Measurements from ENCODE around the gene FOXN1. TPM values are rescaled to one million over a fixed set of nuclear protein-coding genes. Genes with fewer than 3 reads are reported as not detected.

Gene FOXN1
- total RNA-seq, 1 experiment from 2014 or later: not detected

DNA sequence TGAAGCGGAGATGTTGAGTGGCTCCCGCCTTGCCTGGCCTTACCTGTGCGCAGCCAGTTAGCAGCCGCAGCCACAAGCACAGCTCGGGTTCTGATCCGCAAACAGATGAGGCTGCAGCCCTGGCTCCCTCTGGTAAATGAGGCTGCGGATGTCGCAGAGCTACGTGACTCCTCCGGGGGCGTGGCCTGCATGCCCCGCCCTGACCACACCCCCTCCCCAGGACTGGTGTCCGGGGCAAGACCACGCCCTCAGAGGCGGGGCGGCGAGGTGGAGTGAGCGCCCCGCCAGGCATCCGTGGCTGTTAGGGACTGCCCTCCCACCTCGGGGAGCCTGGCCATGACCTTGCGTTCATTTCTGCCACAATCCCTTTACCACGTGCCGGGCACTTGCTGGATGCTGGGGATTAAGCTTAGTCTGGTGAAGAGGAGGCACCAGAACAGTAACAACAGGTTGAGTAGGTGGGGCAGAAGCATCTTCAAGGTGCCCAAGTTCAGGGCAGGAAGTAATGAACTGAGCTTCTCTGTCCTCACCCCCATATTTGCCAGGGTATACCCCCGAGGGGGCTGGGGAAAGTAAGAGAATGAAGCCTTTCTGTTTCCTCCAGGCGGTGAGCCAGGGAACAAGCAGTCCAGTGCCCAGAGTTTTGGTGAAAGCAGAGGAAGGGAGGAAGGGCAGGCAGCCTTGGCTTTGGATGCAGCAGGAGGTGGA, 70.8 kb downstream of the FOXN1 start, which contains the start of gene ALDOC:
Gene ALDOC, minus strand, starts transcription at position 138 of the 708 bp plus-strand sequence. CDS start 1,363 bp downstream, outside the sequence.
- H3K9me2 ChIP-seq (replicated peaks; ENCODE audit: low read length): no peaks in the 10 kb centered on the region
- peak; percentile 93 for ATAC-seq
- no peaks in the 10 kb centered on the region for H4K20me1 ChIP-seq (ENCODE audit: low read length)
- POLR2A ChIA-PET (ENCODE audit: unreplicated experiment): no interaction called here
- intact Hi-C loops (cut with micrococcal nuclease): no loop called here
- no TSS peak for BruUV-seq (replicated peaks)
- H3K9ac ChIP-seq (ENCODE audit: low read length): no peak within 1 kb of the TSS
- H3K4me1 ChIP-seq (ENCODE audit: insufficient read depth, low read length): peaks cover 10% of the 10 kb centered on the region; the same call in 1 of the 2 replicates
- CTCF ChIA-PET: interaction anchor here (1.0 kb wide), 1 partner anchor 25 kb away, joined by 3 read pairs; no protein-coding TSS in a partner anchor
- peaks cover 7% of the 10 kb centered on the region; the same call in 1 of the 2 replicates for H3K36me3 ChIP-seq (ENCODE audit: low read depth, low read length)
- no peaks in the 10 kb centered on the region for H3K27me3 ChIP-seq (ENCODE audit: low read length)
- 0 out of 2 replicates have a peak within 1 kb of the TSS, but pooled peaks have one; percentile 35 for H2AFZ ChIP-seq (ENCODE audit: low read length)
- peak within 1 kb of the TSS; percentile 10; the same call in 1 of the 2 replicates for H3K4me2 ChIP-seq (ENCODE audit: low read length)
- H3K9me3 ChIP-seq (ENCODE audit: low read length): no peaks in the 10 kb centered on the region
- peak; percentile 93 for DNase-seq
- H3K4me3 ChIP-seq (ENCODE audit: low read length): no peak within 1 kb of the TSS
- no peak within 1 kb of the TSS for H3K27ac ChIP-seq (ENCODE audit: low read length)
- H3K79me2 ChIP-seq (ENCODE audit: low read length): no peaks in the 10 kb centered on the region
- H3F3A ChIP-seq (ENCODE audit: low read length, unreplicated experiment): no peaks in the 10 kb centered on the region
- TF ChIP-seq EZH2 (IDR thresholded peaks at IDR 0.05; ENCODE audit: low read length, unreplicated experiment) (no peak), EZH2phosphoT487 (IDR thresholded peaks at IDR 0.05; ENCODE audit: borderline replicate concordance, low read length) (no peak)
- TF ChIP-seq, protein P1, sequence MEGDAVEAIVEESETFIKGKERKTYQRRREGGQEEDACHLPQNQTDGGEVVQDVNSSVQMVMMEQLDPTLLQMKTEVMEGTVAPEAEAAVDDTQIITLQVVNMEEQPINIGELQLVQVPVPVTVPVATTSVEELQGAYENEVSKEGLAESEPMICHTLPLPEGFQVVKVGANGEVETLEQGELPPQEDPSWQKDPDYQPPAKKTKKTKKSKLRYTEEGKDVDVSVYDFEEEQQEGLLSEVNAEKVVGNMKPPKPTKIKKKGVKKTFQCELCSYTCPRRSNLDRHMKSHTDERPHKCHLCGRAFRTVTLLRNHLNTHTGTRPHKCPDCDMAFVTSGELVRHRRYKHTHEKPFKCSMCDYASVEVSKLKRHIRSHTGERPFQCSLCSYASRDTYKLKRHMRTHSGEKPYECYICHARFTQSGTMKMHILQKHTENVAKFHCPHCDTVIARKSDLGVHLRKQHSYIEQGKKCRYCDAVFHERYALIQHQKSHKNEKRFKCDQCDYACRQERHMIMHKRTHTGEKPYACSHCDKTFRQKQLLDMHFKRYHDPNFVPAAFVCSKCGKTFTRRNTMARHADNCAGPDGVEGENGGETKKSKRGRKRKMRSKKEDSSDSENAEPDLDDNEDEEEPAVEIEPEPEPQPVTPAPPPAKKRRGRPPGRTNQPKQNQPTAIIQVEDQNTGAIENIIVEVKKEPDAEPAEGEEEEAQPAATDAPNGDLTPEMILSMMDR (conservative IDR thresholded peaks at IDR 0.05; ENCODE audit: low read depth, low read length): no peak

DNA sequence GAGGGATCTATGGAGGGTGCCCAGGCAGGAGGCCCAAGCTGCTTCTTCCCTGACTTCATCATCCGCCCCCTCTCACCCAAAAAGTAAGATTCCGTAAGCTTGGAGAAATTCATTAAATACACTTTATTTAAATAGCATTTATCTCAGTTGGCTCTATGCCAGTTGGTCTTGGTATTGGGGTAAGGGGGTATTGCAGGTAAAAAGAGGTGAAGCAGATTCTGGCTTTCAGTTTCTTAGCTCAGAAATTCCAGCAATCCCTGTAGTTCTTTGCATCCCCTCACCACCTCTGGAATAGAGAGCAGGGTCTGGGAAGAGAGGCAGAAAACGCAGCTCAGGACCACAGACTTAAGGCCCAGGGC, 71.3 kb downstream of the FOXN1 start:
- DNase-seq (no peak), ATAC-seq (no peak)
- no peak overlapping the region for H3K27ac ChIP-seq (ENCODE audit: low read length)
- 0 out of 2 replicates have a peak overlapping the region, but pooled peaks have one; percentile 35 for H2AFZ ChIP-seq (ENCODE audit: low read length)
- intact Hi-C loops (cut with micrococcal nuclease): no loop called here
- H3K9me3 ChIP-seq (ENCODE audit: low read length): no peaks in the 10 kb centered on the region
- H3K4me2 ChIP-seq (ENCODE audit: low read length): no peak overlapping the region
- H3K27me3 ChIP-seq (ENCODE audit: low read length): no peaks in the 10 kb centered on the region
- ChIA-PET CTCF (no interaction called here), POLR2A (ENCODE audit: unreplicated experiment) (no interaction called here)
- no peak for TF ChIP-seq EZH2phosphoT487 (IDR thresholded peaks at IDR 0.05; ENCODE audit: borderline replicate concordance, low read length)
- TF ChIP-seq, protein P1 (conservative IDR thresholded peaks at IDR 0.05; ENCODE audit: low read depth, low read length): no peak
- TF ChIP-seq EZH2 (IDR thresholded peaks at IDR 0.05; ENCODE audit: low read length, unreplicated experiment): no peak
- H3K4me1 ChIP-seq (ENCODE audit: insufficient read depth, low read length): peaks cover 5% of the 10 kb centered on the region; the same call in 1 of the 2 replicates
- H4K20me1 ChIP-seq (ENCODE audit: low read length): no peaks in the 10 kb centered on the region
- H3F3A ChIP-seq (ENCODE audit: low read length, unreplicated experiment): no peaks in the 10 kb centered on the region
- H3K9ac ChIP-seq (ENCODE audit: low read length): no peak overlapping the region
- no peaks in the 10 kb centered on the region for H3K79me2 ChIP-seq (ENCODE audit: low read length)
- H3K36me3 ChIP-seq (ENCODE audit: low read depth, low read length): peaks cover 12% of the 10 kb centered on the region; the same call in 1 of the 2 replicates
- no peaks in the 10 kb centered on the region for H3K9me2 ChIP-seq (replicated peaks; ENCODE audit: low read length)
- H3K4me3 ChIP-seq (ENCODE audit: low read length): no peak overlapping the region
- BruUV-seq (replicated peaks): no TSS peak

All from PC-3 (cell line).